Retinal pigment epithelial cell (primary cell): ENCODE data around the gene CPAMD8.

ENCODE experiments used
- DNase-seq: peaks from one replicate; pipeline ENCODE4 v3.0.0-alpha.2; 2010; ENCODE audit warnings: low read depth
- H3K4me3 ChIP-seq: 2 replicates; pipeline ENCODE4 v1.5.1; 2011; ENCODE audit warnings: mild to moderate bottlenecking, low read length, control low read depth, moderate library complexity
- CTCF ChIP-seq: conservative IDR thresholded peaks from 2 replicates; pipeline ENCODE4 v1.5.1; 2011; ENCODE audit warnings: low read depth, low read length, control low read depth, inconsistent platforms

Gene CPAMD8

GRCh38 chr19:17070421-17070820, 43.8 kb upstream of the CPAMD8 start:
- DNase-seq: no peak
- H3K4me3 ChIP-seq: no peak overlapping the region
- TF ChIP-seq CTCF: no peak

GRCh38 chr19:17069193-17069592, 42.6 kb upstream of the CPAMD8 start:
- no peak overlapping the region for H3K4me3 ChIP-seq
- no peak for DNase-seq
- no peak for TF ChIP-seq CTCF

DNA sequence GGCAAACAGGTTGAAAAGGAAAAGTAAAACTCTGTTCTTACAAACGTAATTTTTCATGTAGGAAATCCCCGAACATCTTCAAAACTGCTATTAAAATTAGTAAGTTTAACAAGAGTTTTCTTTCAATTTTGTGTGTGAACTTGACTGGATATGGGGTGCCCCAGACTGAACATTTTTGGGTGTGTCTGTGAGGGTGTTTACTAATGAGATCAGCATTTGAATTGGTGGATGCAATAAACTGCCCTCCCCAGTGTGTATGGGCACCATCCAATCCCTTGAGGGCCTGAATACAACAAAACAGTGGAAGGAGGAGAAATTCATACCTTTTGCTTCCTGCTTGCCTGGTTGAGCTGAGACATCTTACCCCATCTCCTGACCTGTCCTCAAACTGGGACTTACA, 36.8 kb upstream of the CPAMD8 start:
- TF ChIP-seq CTCF: no peak
- DNase-seq: no peak
- no peak overlapping the region for H3K4me3 ChIP-seq

GRCh38 chr19:17061691-17062090, 35.1 kb upstream of the CPAMD8 start:
- no peak overlapping the region for H3K4me3 ChIP-seq
- DNase-seq: no peak
- TF ChIP-seq CTCF: no peak

- TF ChIP-seq CTCF: no peak
- no peak for DNase-seq
- H3K4me3 ChIP-seq: no peak overlapping the region
Observed at GRCh38 chr19:17061205-17061604, 34.6 kb upstream of the CPAMD8 start.

DNA sequence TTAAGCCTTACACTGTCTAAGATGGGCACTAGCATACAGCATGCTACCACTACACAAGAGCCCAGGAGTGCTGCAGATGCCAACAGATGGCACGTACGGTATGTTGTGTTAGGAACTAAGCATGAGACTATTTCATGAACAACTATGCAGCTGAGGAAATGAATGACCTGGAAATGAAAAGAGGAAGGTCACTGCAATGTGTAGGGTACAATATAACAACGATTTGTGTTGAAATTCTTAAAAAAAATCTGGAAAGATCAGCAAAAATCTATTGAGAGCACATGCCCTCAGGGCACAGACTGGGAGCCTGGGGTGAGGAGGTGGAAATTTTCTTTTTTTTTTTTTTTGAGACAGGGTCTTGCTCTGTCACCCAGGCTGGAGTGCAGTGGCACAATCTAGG, 34.2 kb upstream of the CPAMD8 start:
- DNase-seq: no peak
- H3K4me3 ChIP-seq: no peak overlapping the region
- no peak for TF ChIP-seq CTCF

DNA sequence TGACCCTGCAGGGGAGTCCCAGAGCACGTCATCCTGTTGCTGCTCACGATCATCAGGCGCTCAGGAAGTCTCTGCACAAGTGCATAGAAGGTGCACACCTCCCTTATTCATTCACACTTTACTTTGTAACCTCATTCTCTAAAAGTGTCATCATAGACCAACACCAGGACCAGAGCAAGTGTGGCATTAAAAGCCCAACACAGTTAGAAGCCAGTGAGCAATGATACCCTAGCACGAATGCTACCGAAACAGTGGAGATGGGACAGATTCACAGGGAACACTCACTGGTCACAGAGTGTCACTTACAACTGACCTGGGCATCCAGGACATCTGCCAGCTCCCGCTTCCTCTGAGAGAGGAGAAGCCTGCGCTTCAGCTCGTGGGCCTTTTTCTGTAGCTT, 31.6 kb upstream of the CPAMD8 start:
- no peak for TF ChIP-seq CTCF
- DNase-seq: no peak
- no peak overlapping the region for H3K4me3 ChIP-seq
